Stimulated activated CD8-positive, alpha-beta memory T cell treated with anti-CD3 and anti-CD28 coated beads, Interleukin-4, amount 100 ng/mL, for 24 hours (primary cell): Measurements from ENCODE around the gene GTF3C2.

Experiments
- DNase-seq: peaks from one replicate; pipeline ENCODE4 v3.0.0-alpha.2; 2020; ENCODE audit warnings: low read depth

The GTF3C2 gene

GRCh38 chr2:27296481-27296880, 60.1 kb downstream of the GTF3C2 start:
- no peak for DNase-seq

- no peak for DNase-seq
Observed at GRCh38 chr2:27294928-27295327, 61.6 kb downstream of the GTF3C2 start.

DNA sequence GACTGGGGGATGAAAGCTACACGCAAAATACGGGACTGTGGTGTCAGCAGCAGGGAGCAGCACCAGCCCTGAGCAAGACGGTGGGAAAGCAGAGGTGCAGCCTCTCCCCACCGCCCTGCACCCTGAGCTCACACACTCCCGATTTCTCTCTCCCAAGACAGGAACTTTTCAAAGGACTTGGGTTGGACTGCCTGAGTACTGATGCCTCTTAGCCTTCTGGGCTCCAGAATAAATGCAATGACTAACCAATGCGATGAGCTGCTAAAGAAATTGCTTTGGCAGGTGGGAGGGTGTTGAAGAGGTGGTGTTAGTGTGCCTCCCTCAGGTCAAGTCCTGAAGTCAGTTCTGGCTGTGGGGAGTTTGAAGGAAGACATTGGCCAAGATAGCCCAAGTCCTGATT, 64.7 kb downstream of the GTF3C2 start:
- no peak for DNase-seq

DNA sequence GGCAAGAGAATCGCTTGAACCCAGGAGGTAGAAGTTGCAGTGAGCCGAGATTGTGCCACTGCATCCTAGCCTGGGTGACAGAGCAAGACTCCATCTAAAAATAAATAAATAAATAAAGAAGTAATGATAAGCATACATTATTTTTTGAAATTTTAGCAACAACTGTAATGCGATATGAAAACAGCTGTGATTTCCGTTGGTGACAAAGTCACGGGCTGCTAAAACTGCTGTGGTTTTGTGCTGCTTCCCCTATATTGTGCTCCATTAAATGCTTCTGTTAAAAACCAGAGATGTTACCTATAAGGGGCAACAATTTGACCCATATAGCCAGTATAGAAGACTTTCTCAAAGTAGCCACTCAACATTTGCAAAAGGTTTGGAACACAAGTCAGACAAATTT, 66.0 kb downstream of the GTF3C2 start:
- no peak for DNase-seq

DNA sequence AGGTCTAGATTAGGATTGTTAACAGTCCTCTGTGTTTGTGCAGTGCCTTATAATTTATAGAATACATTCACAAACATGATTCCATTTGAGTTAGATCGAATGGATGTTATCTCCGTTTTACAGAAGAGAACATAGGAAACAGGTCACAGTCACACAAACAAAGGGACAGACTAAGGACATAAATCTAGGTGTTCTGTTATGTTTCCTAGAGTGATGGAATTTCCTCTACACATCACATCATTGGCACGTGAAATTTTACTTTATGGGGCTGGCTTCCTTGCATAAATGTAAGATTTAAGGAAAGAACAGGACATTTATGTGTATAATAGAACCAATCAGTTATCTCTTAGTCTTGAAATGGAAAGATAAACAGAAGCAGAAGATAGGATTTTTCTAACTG, 68.0 kb downstream of the GTF3C2 start:
- no peak for DNase-seq

- DNase-seq, result no peak
Observed at GRCh38 chr2:27285481-27285880, 71.1 kb downstream of the GTF3C2 start.

- DNase-seq, result no peak
Observed at GRCh38 chr2:27284996-27285395, 71.6 kb downstream of the GTF3C2 start.

DNA sequence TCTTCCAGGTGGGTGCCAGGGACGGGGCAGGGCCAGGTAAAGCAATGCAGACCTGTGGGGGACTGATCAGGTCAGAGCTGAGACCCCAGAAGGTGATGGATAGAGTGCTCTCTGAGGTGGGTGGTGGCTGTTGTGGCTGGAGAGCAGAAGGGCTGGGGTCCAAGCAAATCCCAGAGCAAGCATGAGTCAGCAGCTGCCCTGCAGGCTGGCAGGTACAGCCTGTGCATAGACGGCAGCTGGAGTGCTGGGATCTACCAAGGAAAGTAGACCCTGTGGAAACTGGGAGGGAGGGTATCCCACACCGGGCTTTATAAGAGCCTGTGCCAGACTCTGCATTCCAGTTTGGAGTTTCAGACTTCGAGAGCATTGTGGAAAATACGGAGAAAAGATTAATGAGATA, 73.7 kb downstream of the GTF3C2 start:
- DNase-seq, result no peak

- no peak for DNase-seq
Observed at GRCh38 chr2:27281855-27282559, 74.6 kb downstream of the GTF3C2 start, which contains the start of gene TRIM54. Gene TRIM54, plus strand, starts transcription at chr2:27282429. Its CDS starts 303 bp downstream, at chr2:27282732.

DNA sequence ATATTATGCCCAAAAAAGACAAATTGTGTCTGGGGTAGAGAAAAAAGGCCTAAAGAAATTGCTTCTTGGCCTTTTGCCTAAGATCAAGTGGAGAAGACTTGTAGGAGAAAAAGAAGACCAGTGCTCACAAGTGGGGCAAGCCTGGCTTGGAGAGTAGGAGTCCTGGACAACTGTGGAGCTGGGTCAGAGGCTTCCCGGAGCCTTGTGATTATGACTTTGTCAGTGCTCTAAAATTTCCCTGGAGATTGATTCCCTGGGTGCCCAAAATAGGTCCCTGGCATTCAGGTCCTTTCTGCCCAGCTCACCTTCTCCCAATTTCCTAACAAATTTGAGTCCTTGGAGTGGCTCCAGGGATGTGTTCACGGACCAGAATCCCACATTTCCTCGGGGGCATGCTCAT, 75.1 kb downstream of the GTF3C2 start:
- DNase-seq, result no peak

DNA sequence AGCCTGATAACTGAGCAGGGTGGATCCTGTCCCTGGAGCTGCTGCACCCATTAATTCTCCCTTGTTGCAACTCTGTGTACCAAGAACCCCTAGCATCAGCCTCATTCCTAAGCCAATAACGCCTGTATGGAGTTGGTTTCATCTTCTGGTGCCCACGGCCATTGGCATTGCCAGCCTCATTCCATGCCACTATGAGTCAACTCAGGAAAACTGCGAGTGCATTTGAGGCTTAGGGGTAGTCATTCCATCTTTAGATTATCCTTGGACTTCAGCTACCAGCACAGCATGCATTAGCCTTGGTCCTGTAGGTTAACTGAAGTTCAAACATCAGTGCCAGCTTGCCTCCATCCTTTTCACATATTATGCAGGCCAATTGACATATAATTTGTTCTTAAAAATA, 75.7 kb downstream of the GTF3C2 start:
- no peak for DNase-seq

- DNase-seq, result no peak
Observed at GRCh38 chr2:27278010-27278409, 78.6 kb downstream of the GTF3C2 start.
